ENCODE data around the gene SPEG. TPM values are rescaled to one million over a fixed set of nuclear protein-coding genes. Genes with fewer than 3 reads are reported as not detected.
"Not testable (repeated sequence)": the region's sequence is repeated elsewhere in the genome, so short reads cannot be mapped to it uniquely, and the experiment has no call there.

SPEG gene
- total RNA-seq, 2 experiments from 2014 or later, result 15.3 to 17.7 TPM

DNA sequence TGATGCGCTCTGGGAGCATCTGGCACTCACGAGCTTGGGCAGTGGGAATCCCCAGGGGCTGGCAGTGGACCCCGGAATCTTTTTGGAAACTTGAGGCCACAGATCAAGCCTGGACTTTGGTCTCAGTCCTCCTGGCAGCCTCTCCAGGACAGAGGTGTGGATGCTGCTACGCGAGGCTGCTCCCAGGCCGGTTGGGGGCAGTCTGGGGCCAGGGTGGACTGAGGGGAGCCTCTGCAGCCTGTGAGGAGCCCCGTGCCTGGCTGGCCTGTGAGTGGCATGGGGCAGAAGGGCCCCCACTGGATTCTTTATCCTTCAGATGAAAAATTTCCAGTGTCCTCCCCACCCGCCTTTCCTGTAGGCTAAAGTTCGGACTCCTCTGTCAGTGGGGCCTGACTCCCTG is 29.2 kb upstream of the SPEG start:
- CTCF ChIA-PET, result interaction anchor here (1.3 kb wide), 1 partner anchor 124 kb away, joined by 7 read pairs; no protein-coding TSS in a partner anchor
- POLR2A ChIA-PET, result no interaction called here
- Histone ChIP-seq H3K4me1 (ENCODE audit: insufficient read depth, low read length) (no peaks in the 10 kb centered on the region), H3K4me3 (ENCODE audit: low read length) (no peak overlapping the region), H3K27ac (ENCODE audit: low read depth in 1 of 2, low read length in 2 of 2) (no peak overlapping the region), H3K36me3 (ENCODE audit: insufficient read depth, low read length) (no peaks in the 10 kb centered on the region), H3K27me3 (ENCODE audit: control insufficient read depth in 1 of 2, insufficient read depth in 2 of 2, low read length in 2 of 2) (peaks cover 0 to 4% of the 10 kb centered on the region in 2 experiments), H3K9me3 (ENCODE audit: control insufficient read depth in 1 of 2, insufficient read depth in 1 of 2, low read length in 2 of 2) (no peaks in the 10 kb centered on the region)
- TF ChIP-seq, protein P1, sequence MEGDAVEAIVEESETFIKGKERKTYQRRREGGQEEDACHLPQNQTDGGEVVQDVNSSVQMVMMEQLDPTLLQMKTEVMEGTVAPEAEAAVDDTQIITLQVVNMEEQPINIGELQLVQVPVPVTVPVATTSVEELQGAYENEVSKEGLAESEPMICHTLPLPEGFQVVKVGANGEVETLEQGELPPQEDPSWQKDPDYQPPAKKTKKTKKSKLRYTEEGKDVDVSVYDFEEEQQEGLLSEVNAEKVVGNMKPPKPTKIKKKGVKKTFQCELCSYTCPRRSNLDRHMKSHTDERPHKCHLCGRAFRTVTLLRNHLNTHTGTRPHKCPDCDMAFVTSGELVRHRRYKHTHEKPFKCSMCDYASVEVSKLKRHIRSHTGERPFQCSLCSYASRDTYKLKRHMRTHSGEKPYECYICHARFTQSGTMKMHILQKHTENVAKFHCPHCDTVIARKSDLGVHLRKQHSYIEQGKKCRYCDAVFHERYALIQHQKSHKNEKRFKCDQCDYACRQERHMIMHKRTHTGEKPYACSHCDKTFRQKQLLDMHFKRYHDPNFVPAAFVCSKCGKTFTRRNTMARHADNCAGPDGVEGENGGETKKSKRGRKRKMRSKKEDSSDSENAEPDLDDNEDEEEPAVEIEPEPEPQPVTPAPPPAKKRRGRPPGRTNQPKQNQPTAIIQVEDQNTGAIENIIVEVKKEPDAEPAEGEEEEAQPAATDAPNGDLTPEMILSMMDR (IDR thresholded peaks at IDR 0.05), result no peak
- no peak overlapping the region for H3K4me3 Mint-ChIP-seq
- DNase-seq (no peak), ATAC-seq (ENCODE audit: poor library complexity) (no peak)
- no peak overlapping the region for H3K27ac Mint-ChIP-seq
- H3K9me3 Mint-ChIP-seq, result no peaks in the 10 kb centered on the region
- intact Hi-C loops (cut with DNase I, micrococcal nuclease), result loop anchor here in 1 of 2 experiments (10.0 kb wide), 1 partner anchor 239 kb away; no protein-coding TSS in a partner anchor
- no peaks in the 10 kb centered on the region for H3K36me3 Mint-ChIP-seq (ENCODE audit: low read depth)
- H3K4me1 Mint-ChIP-seq (ENCODE audit: low read depth), result peaks cover 5% of the 10 kb centered on the region
- H3K27me3 Mint-ChIP-seq, result peaks cover 24% of the 10 kb centered on the region

DNA sequence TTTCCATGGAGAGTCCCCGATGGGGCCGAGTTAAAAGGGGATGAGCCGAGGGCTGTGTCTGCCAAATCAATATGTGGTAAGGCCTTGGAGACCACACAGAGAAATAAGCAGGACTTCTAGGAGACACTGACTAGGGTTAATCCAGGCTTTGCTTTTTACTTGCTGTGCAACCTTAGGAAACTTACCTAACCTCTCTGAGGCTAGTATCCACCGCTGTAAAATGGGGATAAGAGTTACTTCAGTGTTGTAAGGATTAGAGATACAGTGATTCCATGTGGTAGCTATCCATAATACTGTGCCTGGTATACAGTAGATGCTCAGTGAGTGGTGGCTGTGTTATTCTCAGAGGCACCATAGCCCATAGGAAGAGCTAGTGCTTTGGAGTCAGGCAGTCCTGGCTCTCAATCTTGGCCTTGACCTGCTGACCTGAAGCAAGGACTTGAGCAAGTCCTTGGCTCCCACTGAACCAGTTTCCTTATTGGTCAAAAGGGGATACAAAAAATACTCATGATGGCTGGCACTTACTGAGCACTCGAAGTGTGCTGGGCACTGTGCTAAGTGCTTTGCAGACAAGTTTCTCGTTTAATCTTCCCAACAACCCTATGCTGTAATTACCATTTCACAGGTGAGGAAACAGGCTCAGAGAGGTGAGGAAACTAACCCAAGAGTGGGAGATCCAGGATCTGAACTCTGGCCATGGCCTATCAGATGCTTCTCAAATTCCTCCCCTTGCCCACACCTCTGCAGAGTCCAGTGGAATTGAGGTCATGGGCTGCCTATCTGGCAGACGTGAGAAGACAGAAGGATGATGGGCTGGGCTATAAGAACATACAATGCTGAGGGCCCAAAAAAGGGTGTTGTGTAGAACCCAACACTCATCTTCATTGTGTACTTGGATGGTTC is 28.4 kb upstream of the SPEG start:
- ChIA-PET CTCF (no interaction called here), POLR2A (no interaction called here)
- ATAC-seq (ENCODE audit: poor library complexity) (no peak), DNase-seq (no peak)
- H3K4me1 ChIP-seq (ENCODE audit: insufficient read depth, low read length), result no peaks in the 10 kb centered on the region
- H3K4me3 ChIP-seq (ENCODE audit: low read length), result no peak overlapping the region
- H3K36me3 ChIP-seq (ENCODE audit: insufficient read depth, low read length), result no peaks in the 10 kb centered on the region
- peaks cover 0 to 4% of the 10 kb centered on the region in 2 experiments for H3K27me3 ChIP-seq (ENCODE audit: control insufficient read depth in 1 of 2, insufficient read depth in 2 of 2, low read length in 2 of 2)
- Mint-ChIP-seq H3K4me3 (no peak overlapping the region), H3K9me3 (no peaks in the 10 kb centered on the region), H3K36me3 (ENCODE audit: low read depth) (no peaks in the 10 kb centered on the region), H3K27me3 (peaks cover 25% of the 10 kb centered on the region), H3K27ac (no peak overlapping the region), H3K4me1 (ENCODE audit: low read depth) (peaks cover 5% of the 10 kb centered on the region)
- intact Hi-C loops (cut with DNase I, micrococcal nuclease), result loop anchor here in 1 of 2 experiments (10.0 kb wide), 1 partner anchor 239 kb away; no protein-coding TSS in a partner anchor
- H3K27ac ChIP-seq (ENCODE audit: low read depth in 1 of 2, low read length in 2 of 2), result no peak overlapping the region
- no peaks in the 10 kb centered on the region for H3K9me3 ChIP-seq (ENCODE audit: control insufficient read depth in 1 of 2, insufficient read depth in 1 of 2, low read length in 2 of 2)
- TF ChIP-seq, protein P1 (IDR thresholded peaks at IDR 0.05), result no peak

DNA sequence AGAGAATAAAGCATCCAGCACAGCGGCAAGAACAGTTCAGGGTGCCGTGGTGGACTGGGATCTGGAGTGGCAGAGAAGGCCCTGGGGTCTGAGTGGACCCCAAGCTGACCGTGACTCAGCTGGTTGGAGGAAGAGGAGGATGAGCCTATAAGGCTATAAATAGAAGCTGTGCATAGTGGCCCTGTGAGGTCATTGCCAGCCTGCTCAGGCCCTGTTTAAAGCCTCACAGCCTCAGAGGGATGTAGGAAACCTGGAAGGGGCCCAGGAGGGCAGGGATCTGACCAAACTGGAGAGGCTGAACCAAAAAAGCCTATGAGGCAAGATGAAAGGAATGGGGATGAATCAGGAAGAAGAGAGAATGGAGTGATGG is 27.8 kb upstream of the SPEG start:
- Histone ChIP-seq H3K4me1 (ENCODE audit: insufficient read depth, low read length) (no peaks in the 10 kb centered on the region), H3K27ac (ENCODE audit: low read depth in 1 of 2, low read length in 2 of 2) (no peak overlapping the region), H3K36me3 (ENCODE audit: insufficient read depth, low read length) (no peaks in the 10 kb centered on the region), H3K4me3 (ENCODE audit: low read length) (no peak overlapping the region), H3K27me3 (ENCODE audit: control insufficient read depth in 1 of 2, insufficient read depth in 2 of 2, low read length in 2 of 2) (peaks cover 0 to 8% of the 10 kb centered on the region in 2 experiments), H3K9me3 (ENCODE audit: control insufficient read depth in 1 of 2, insufficient read depth in 1 of 2, low read length in 2 of 2) (peaks cover 0 to 1% of the 10 kb centered on the region in 2 experiments)
- Mint-ChIP-seq H3K27me3 (peaks cover 31% of the 10 kb centered on the region), H3K27ac (no peak overlapping the region), H3K4me1 (ENCODE audit: low read depth) (peaks cover 5% of the 10 kb centered on the region), H3K4me3 (no peak overlapping the region), H3K36me3 (ENCODE audit: low read depth) (no peaks in the 10 kb centered on the region), H3K9me3 (no peaks in the 10 kb centered on the region)
- ChIA-PET POLR2A (no interaction called here), CTCF (no interaction called here)
- no peak for DNase-seq
- no peak for ATAC-seq (ENCODE audit: poor library complexity)
- intact Hi-C loops (cut with DNase I, micrococcal nuclease), result loop anchor here in 1 of 2 experiments (10.0 kb wide), 1 partner anchor 238 kb away; no protein-coding TSS in a partner anchor
- TF ChIP-seq, protein P1 (IDR thresholded peaks at IDR 0.05), result no peak

DNA sequence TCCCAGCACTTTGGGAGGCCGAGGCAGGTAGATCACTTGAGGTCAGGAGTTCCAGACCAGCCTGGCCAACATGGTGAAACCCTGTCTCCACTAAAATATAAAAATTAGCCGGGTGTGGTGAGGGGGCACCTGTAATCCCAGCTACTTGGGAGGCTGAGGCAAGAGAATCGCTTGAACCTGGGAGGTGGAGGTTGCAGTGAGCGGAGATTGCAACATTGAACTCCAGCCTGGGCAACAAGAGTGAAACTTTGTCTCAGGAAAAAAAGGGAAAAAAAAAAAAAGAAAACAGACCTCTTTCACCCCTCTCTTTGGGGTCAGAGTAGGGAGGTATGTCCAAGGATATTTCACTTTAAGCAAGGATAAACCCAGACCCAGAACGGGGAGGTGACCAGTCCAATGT is 27.3 kb upstream of the SPEG start:
- H3K27ac Mint-ChIP-seq; DNase-seq; H3K27me3 ChIP-seq (ENCODE audit: control insufficient read depth in 1 of 2, insufficient read depth in 2 of 2, low read length in 2 of 2); H3K36me3 ChIP-seq (ENCODE audit: insufficient read depth, low read length); CTCF ChIA-PET; H3K36me3 Mint-ChIP-seq (ENCODE audit: low read depth); H3K4me3 ChIP-seq (ENCODE audit: low read length); H3K4me3 Mint-ChIP-seq; H3K4me1 ChIP-seq (ENCODE audit: insufficient read depth, low read length); H3K27ac ChIP-seq (ENCODE audit: low read depth in 1 of 2, low read length in 2 of 2); H3K9me3 Mint-ChIP-seq; H3K9me3 ChIP-seq (ENCODE audit: control insufficient read depth in 1 of 2, insufficient read depth in 1 of 2, low read length in 2 of 2); POLR2A ChIA-PET; H3K4me1 Mint-ChIP-seq (ENCODE audit: low read depth); ATAC-seq (ENCODE audit: poor library complexity): not testable (repeated sequence)
- intact Hi-C loops (cut with DNase I, micrococcal nuclease), result loop anchor here in 1 of 2 experiments (10.0 kb wide), 1 partner anchor 237 kb away; no protein-coding TSS in a partner anchor
- peaks cover 31% of the 10 kb centered on the region for H3K27me3 Mint-ChIP-seq
